Neuronal stem cell (in vitro differentiated cells): Measurements from ENCODE around the gene GRM6.

Source experiments
- DNase-seq: peaks from one replicate; pipeline ENCODE4 v3.0.0-alpha.2; 2013; ENCODE audit warnings: low spot score
- H2AFZ ChIP-seq: one replicate; pipeline ENCODE4 v1.6.1; 2013; ENCODE audit warnings: mild to moderate bottlenecking, low read length, inconsistent platforms
- H2AK5ac ChIP-seq: 2 replicates; pipeline ENCODE4 v1.6.1; 2013; ENCODE audit warnings: low read depth, mild to moderate bottlenecking, inconsistent platforms, low read length, moderate library complexity, mixed read lengths
- H2BK120ac ChIP-seq: 2 replicates; pipeline ENCODE4 v1.6.1; 2013; ENCODE audit warnings: low read depth, mild to moderate bottlenecking, inconsistent platforms, low read length, moderate library complexity, mixed read lengths
- H2BK12ac ChIP-seq: one replicate; pipeline ENCODE4 v1.6.1; 2013; ENCODE audit warnings: low read length, inconsistent platforms
- H2BK15ac ChIP-seq: 2 replicates; pipeline ENCODE4 v1.6.1; 2013; ENCODE audit warnings: mild to moderate bottlenecking, low read length, inconsistent platforms, mixed read lengths
- H2BK5ac ChIP-seq: one replicate; pipeline ENCODE4 v1.6.1; 2013; ENCODE audit warnings: inconsistent platforms, mild to moderate bottlenecking, low read length, moderate library complexity
- H3K14ac ChIP-seq: one replicate; pipeline ENCODE4 v1.6.1; 2013; ENCODE audit warnings: low read length, inconsistent platforms
- H3K18ac ChIP-seq: 2 replicates; pipeline ENCODE4 v1.6.1; 2013; ENCODE audit warnings: low read length, inconsistent platforms
- H3K23ac ChIP-seq: 2 replicates; pipeline ENCODE4 v1.6.1; 2013; ENCODE audit warnings: low read depth, mild to moderate bottlenecking, mixed read lengths, low read length, inconsistent platforms; ENCODE audit not compliant: poor library complexity
- H3K27ac ChIP-seq: replicated peaks from 3 replicates; pipeline ENCODE4 v1.5.1; 2013; ENCODE audit warnings: low read length, inconsistent platforms
- H3K27me3 ChIP-seq, 3 experiments: 2 replicates each; pipeline ENCODE4 v1.6.1; 2013; ENCODE audit warnings: low read length in 3 of 3, mild to moderate bottlenecking in 2 of 3, inconsistent platforms in 1 of 3, low read depth in 1 of 3, mixed read lengths in 1 of 3, moderate library complexity in 1 of 3; ENCODE audit not compliant: control insufficient read depth in 3 of 3, insufficient read depth in 3 of 3
- H3K36me3 ChIP-seq, 2 donors: replicated peaks in 1 of 2; 2 replicates each; pipeline ENCODE4 v1.6.1; 2013; ENCODE audit warnings: low read length in 2 of 2; ENCODE audit not compliant: control insufficient read depth in 2 of 2, insufficient read depth in 2 of 2
- H3K4ac ChIP-seq: 2 replicates; pipeline ENCODE4 v1.6.1; 2013; ENCODE audit warnings: inconsistent platforms, mild to moderate bottlenecking, low read length, moderate library complexity
- H3K4me1 ChIP-seq, 2 donors: 1 replicate in 1 of 2; 2 replicates in 1 of 2; pipeline ENCODE4 v1.6.1; 2013; ENCODE audit warnings: low read length in 2 of 2, low read depth in 1 of 2; ENCODE audit not compliant: control insufficient read depth in 2 of 2, insufficient read depth in 1 of 2
- H3K4me2 ChIP-seq: one replicate; pipeline ENCODE4 v1.6.1; 2013; ENCODE audit warnings: mild to moderate bottlenecking, low read length, inconsistent platforms; ENCODE audit not compliant: insufficient read depth, poor library complexity, severe bottlenecking
- H3K4me3 ChIP-seq, 2 donors: 2 replicates each; pipeline ENCODE4 v1.5.1; 2013; ENCODE audit warnings: low read length in 2 of 2, mild to moderate bottlenecking in 2 of 2, inconsistent platforms in 1 of 2, moderate library complexity in 1 of 2
- H3K79me1 ChIP-seq: one replicate; pipeline ENCODE4 v1.6.1; 2013; ENCODE audit warnings: low read depth, mild to moderate bottlenecking, inconsistent platforms, low read length, moderate library complexity
- H3K9ac ChIP-seq: one replicate; pipeline ENCODE4 v1.6.1; 2013; ENCODE audit warnings: mild to moderate bottlenecking, low read depth, low read length, inconsistent platforms; ENCODE audit not compliant: poor library complexity
- H3K9me3 ChIP-seq, 2 donors: replicated peaks in 1 of 2; 2 replicates each; pipeline versions ENCODE3 to v1.6.1; 2013; ENCODE audit warnings: low read length in 2 of 2, mild to moderate bottlenecking in 2 of 2, inconsistent platforms in 1 of 2, low read depth in 1 of 2, mixed read lengths in 1 of 2, moderate library complexity in 1 of 2; ENCODE audit not compliant: control insufficient read depth in 2 of 2, insufficient read depth in 1 of 2
- H4K8ac ChIP-seq: one replicate; pipeline ENCODE4 v1.6.1; 2013; ENCODE audit warnings: low read depth, mild to moderate bottlenecking, inconsistent platforms, low read length, moderate library complexity
- H4K91ac ChIP-seq: one replicate; pipeline ENCODE4 v1.6.1; 2013; ENCODE audit warnings: low read length, low read depth, mild to moderate bottlenecking, inconsistent platforms; ENCODE audit not compliant: poor library complexity
- WGBS, 2 donors: extraction: QIAGEN DNeasy Blood & Tissue Kit; methylation state at CpG; one replicate each; pipeline ENCODE4 v1.1.7; 2013; ENCODE audit warnings: missing lambda C conversion rate in 2 of 2, mixed read lengths in 1 of 2; ENCODE audit not compliant: insufficient read length in 2 of 2, insufficient replicate concordance in 1 of 2; ENCODE audit errors: extremely low coverage in 2 of 2; 5-methylcytosine and 5-hydroxymethylcytosine counted together

GRM6 gene

GRCh38 chr5:178992291-178992895 lies 2.7 kb downstream of the GRM6 start:
- no peak overlapping the region for H2BK5ac ChIP-seq
- H3K79me1 ChIP-seq = peaks cover 2% of the 10 kb centered on the region
- H3K18ac ChIP-seq = no peak overlapping the region
- H2AK5ac ChIP-seq = no peak overlapping the region
- no peak overlapping the region for H2BK120ac ChIP-seq
- H2AFZ ChIP-seq = no peak overlapping the region
- no CpG with 5 or more reads among the region's 9 CpGs for WGBS, 2 donors
- H3K4me3 ChIP-seq = no peak overlapping the region
- H3K23ac ChIP-seq = no peak overlapping the region
- H4K91ac ChIP-seq = no peak overlapping the region
- H3K36me3 ChIP-seq = no peaks in the 10 kb centered on the region
- H3K4me1 ChIP-seq = peaks cover 0 to 1% of the 10 kb centered on the region in 2 donors
- peaks cover 6 to 49% (median 33%) of the 10 kb centered on the region in 3 experiments for H3K27me3 ChIP-seq
- H3K14ac ChIP-seq = no peak overlapping the region
- DNase-seq = no peak
- peaks cover 20 to 22% of the 10 kb centered on the region in 2 donors for H3K9me3 ChIP-seq
- H4K8ac ChIP-seq = no peak overlapping the region
- no peak overlapping the region for H3K27ac ChIP-seq
- peak overlapping the region; percentile 50 for H3K9ac ChIP-seq
- no peak overlapping the region for H2BK15ac ChIP-seq
- no peak overlapping the region for H2BK12ac ChIP-seq
- H3K4me2 ChIP-seq = no peak overlapping the region
- H3K4ac ChIP-seq = no peak overlapping the region

GRCh38 chr5:178991190-178992145 lies 3.7 kb downstream of the GRM6 start:
- H3K79me1 ChIP-seq = peaks cover 2% of the 10 kb centered on the region
- no peak overlapping the region for H3K23ac ChIP-seq
- H3K4me2 ChIP-seq = no peak overlapping the region
- H3K9ac ChIP-seq = peak overlapping the region; percentile 50
- no peaks in the 10 kb centered on the region for H3K36me3 ChIP-seq
- no peak overlapping the region for H2AFZ ChIP-seq
- H3K27ac ChIP-seq = no peak overlapping the region
- H3K4ac ChIP-seq = no peak overlapping the region
- peaks cover 0 to 1% of the 10 kb centered on the region in 2 donors for H3K4me1 ChIP-seq
- no peak overlapping the region for H3K18ac ChIP-seq
- no peak overlapping the region for H2BK5ac ChIP-seq
- peaks cover 28 to 31% of the 10 kb centered on the region in 2 donors for H3K9me3 ChIP-seq
- DNase-seq = no peak
- no peak overlapping the region for H4K8ac ChIP-seq
- no peak overlapping the region for H2AK5ac ChIP-seq
- H4K91ac ChIP-seq = no peak overlapping the region
- peak overlapping the region in 1 of 2 donors; percentile 48 for H3K4me3 ChIP-seq
- peak overlapping the region; percentile 27 for H3K14ac ChIP-seq
- peaks cover 6 to 39% (median 33%) of the 10 kb centered on the region in 3 experiments for H3K27me3 ChIP-seq
- no CpG with 5 or more reads among the region's 28 CpGs for WGBS, 2 donors
- H2BK12ac ChIP-seq = no peak overlapping the region
- H2BK15ac ChIP-seq = no peak overlapping the region
- no peak overlapping the region for H2BK120ac ChIP-seq

- Histone ChIP-seq H3K18ac (no peak overlapping the region), H3K4me1 (peaks cover 0 to 1% of the 10 kb centered on the region in 2 donors), H2AFZ (no peak overlapping the region), H2BK15ac (no peak overlapping the region), H3K4me3 (no peak overlapping the region), H2BK12ac (no peak overlapping the region), H2AK5ac (no peak overlapping the region), H3K79me1 (peaks cover 2% of the 10 kb centered on the region), H3K36me3 (no peaks in the 10 kb centered on the region), H4K91ac (no peak overlapping the region), H3K9ac (no peak overlapping the region), H3K4ac (no peak overlapping the region), H3K9me3 (peaks cover 37% of the 10 kb centered on the region in 2 donors), H3K23ac (no peak overlapping the region), H4K8ac (no peak overlapping the region), H3K14ac (no peak overlapping the region), H2BK5ac (no peak overlapping the region), H2BK120ac (no peak overlapping the region), H3K27me3 (peaks cover 6 to 30% (median 25%) of the 10 kb centered on the region in 3 experiments), H3K27ac (no peak overlapping the region), H3K4me2 (no peak overlapping the region)
- WGBS, 2 donors = no CpG with 5 or more reads among the region's 12 CpGs
- DNase-seq = no peak
Measured at GRCh38 chr5:178990491-178990890, 4.6 kb downstream of the GRM6 start.

GRCh38 chr5:178989311-178989710 lies 5.8 kb downstream of the GRM6 start:
- no peak overlapping the region for H3K23ac ChIP-seq
- no peak overlapping the region for H2BK15ac ChIP-seq
- no CpG with 5 or more reads among the region's 7 CpGs for WGBS, 2 donors
- peaks cover 5 to 21% (median 14%) of the 10 kb centered on the region in 3 experiments for H3K27me3 ChIP-seq
- H2BK5ac ChIP-seq = no peak overlapping the region
- H4K91ac ChIP-seq = no peak overlapping the region
- no peaks in the 10 kb centered on the region for H3K36me3 ChIP-seq
- no peak overlapping the region for H4K8ac ChIP-seq
- no peak overlapping the region for H3K18ac ChIP-seq
- no peak overlapping the region for H3K14ac ChIP-seq
- no peak overlapping the region for H2AFZ ChIP-seq
- DNase-seq = no peak
- H3K9ac ChIP-seq = no peak overlapping the region
- no peak overlapping the region for H2AK5ac ChIP-seq
- H3K4me2 ChIP-seq = no peak overlapping the region
- H3K4me3 ChIP-seq = no peak overlapping the region
- H2BK120ac ChIP-seq = no peak overlapping the region
- H3K79me1 ChIP-seq = peaks cover 2% of the 10 kb centered on the region
- no peak overlapping the region for H2BK12ac ChIP-seq
- peaks cover 37 to 43% of the 10 kb centered on the region in 2 donors for H3K9me3 ChIP-seq
- no peak overlapping the region for H3K4ac ChIP-seq
- peaks cover 0 to 1% of the 10 kb centered on the region in 2 donors for H3K4me1 ChIP-seq
- H3K27ac ChIP-seq = no peak overlapping the region
